ENCODE data around the gene CAMP.

DNA sequence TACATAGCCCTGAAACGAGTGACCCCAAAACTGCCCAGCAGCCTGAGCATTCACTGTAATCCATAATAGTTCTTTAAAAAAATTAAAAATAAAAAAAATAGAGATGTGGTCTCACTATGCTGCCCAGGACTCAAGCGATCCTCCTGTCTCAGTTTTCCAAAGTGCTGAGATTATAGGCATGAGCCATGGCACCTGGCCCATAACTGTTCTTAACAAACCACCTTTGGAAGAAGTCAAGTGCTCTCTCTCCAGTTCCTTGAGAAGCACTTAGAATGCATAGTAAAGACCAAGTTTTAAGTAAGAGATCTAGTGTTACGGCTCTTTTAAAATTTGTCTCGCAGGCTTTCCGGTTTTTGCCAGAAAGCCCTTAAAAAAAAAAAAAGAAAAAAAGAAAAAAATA is 43.3 kb upstream of the CAMP start:
- TF ChIP-seq, protein P1, sequence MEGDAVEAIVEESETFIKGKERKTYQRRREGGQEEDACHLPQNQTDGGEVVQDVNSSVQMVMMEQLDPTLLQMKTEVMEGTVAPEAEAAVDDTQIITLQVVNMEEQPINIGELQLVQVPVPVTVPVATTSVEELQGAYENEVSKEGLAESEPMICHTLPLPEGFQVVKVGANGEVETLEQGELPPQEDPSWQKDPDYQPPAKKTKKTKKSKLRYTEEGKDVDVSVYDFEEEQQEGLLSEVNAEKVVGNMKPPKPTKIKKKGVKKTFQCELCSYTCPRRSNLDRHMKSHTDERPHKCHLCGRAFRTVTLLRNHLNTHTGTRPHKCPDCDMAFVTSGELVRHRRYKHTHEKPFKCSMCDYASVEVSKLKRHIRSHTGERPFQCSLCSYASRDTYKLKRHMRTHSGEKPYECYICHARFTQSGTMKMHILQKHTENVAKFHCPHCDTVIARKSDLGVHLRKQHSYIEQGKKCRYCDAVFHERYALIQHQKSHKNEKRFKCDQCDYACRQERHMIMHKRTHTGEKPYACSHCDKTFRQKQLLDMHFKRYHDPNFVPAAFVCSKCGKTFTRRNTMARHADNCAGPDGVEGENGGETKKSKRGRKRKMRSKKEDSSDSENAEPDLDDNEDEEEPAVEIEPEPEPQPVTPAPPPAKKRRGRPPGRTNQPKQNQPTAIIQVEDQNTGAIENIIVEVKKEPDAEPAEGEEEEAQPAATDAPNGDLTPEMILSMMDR (conservative IDR thresholded peaks at IDR 0.05; ENCODE audit: low read depth, low read length), result no peak
- TF ChIP-seq EZH2 (IDR thresholded peaks at IDR 0.05; ENCODE audit: low read length, unreplicated experiment), result no peak

Measured in PC-3 (cell line).